Hematopoietic multipotent progenitor cell treated with erythropoietin and hydrocortisone succinate and interleukin-3 and kit ligand, for 8 days (in vitro differentiated cells): ENCODE results near the gene GSTK1.
A peak's percentile ranks its signal among the peaks of the same experiment; 100 is the strongest.
"Not testable (repeated sequence)": the region's sequence is repeated elsewhere in the genome, so short reads cannot be mapped to it uniquely, and the experiment has no call there.

Experiments
- DNase-seq: peaks from one replicate; pipeline ENCODE4 v3.0.0-alpha.2; 2015

The GSTK1 gene

GRCh38 chr7:143239813-143240212, 23.4 kb upstream of the GSTK1 start:
- DNase-seq = no peak

GRCh38 chr7:143240291-143241168, 22.7 kb upstream of the GSTK1 start:
- DNase-seq = peak; percentile 77

GRCh38 chr7:143242306-143242705, 20.9 kb upstream of the GSTK1 start:
- DNase-seq = no peak

GRCh38 chr7:143243111-143243510, 20.1 kb upstream of the GSTK1 start:
- DNase-seq = no peak

GRCh38 chr7:143243614-143244013, 19.6 kb upstream of the GSTK1 start:
- no peak for DNase-seq

- no peak for DNase-seq
Observed at GRCh38 chr7:143244321-143244720, 18.9 kb upstream of the GSTK1 start.

- DNase-seq = no peak
Observed at GRCh38 chr7:143245123-143245522, 18.1 kb upstream of the GSTK1 start.

- no peak for DNase-seq
Observed at GRCh38 chr7:143247372-143247771, 15.9 kb upstream of the GSTK1 start.

GRCh38 chr7:143248761-143249354, 14.4 kb upstream of the GSTK1 start:
- DNase-seq = no peak

- DNase-seq = no peak
Observed at GRCh38 chr7:143250199-143250598, 13.0 kb upstream of the GSTK1 start.

GRCh38 chr7:143250822-143251221, 12.4 kb upstream of the GSTK1 start:
- no peak for DNase-seq

- DNase-seq = no peak
Observed at GRCh38 chr7:143252006-143252405, 11.2 kb upstream of the GSTK1 start.

- no peak for DNase-seq
Observed at GRCh38 chr7:143255564-143255963, 7.7 kb upstream of the GSTK1 start.

- DNase-seq = no peak
Observed at GRCh38 chr7:143256325-143256724, 6.9 kb upstream of the GSTK1 start.

- DNase-seq = peak; percentile 36
Observed at GRCh38 chr7:143256932-143257331, 6.3 kb upstream of the GSTK1 start.

GRCh38 chr7:143257501-143257900, 5.7 kb upstream of the GSTK1 start:
- DNase-seq = no peak

- DNase-seq = peak; percentile 52
Observed at GRCh38 chr7:143258831-143259230, 4.4 kb upstream of the GSTK1 start.

GRCh38 chr7:143259765-143260164, 3.5 kb upstream of the GSTK1 start:
- DNase-seq = no peak

- DNase-seq = no peak
Observed at GRCh38 chr7:143261901-143262300, 1.3 kb upstream of the GSTK1 start.

GRCh38 chr7:143264196-143264568, 941 bp downstream of the GSTK1 start:
- not testable (repeated sequence) for DNase-seq

GRCh38 chr7:143265017-143265693, 1.9 kb downstream of the GSTK1 start:
- DNase-seq = no peak

GRCh38 chr7:143269251-143269650, 6.0 kb downstream of the GSTK1 start:
- DNase-seq = no peak

GRCh38 chr7:143271240-143271639, 8.0 kb downstream of the GSTK1 start:
- no peak for DNase-seq

- DNase-seq = no peak
Observed at GRCh38 chr7:143272871-143273270, 9.6 kb downstream of the GSTK1 start.
